Measurements from ENCODE around the gene CRK. TPM values are rescaled to one million over a fixed set of nuclear protein-coding genes. Genes with fewer than 3 reads are reported as not detected.
A peak's percentile ranks its signal among the peaks of the same experiment; 100 is the strongest.
"Not testable (repeated sequence)": the region's sequence is repeated elsewhere in the genome, so short reads cannot be mapped to it uniquely, and the experiment has no call there.

The CRK gene
- total RNA-seq, 1 experiment from 2014 or later = 74.7 TPM

GRCh38 chr17:1435326-1435725, 20.7 kb downstream of the CRK start:
- no peak for DNase-seq (ENCODE audit: extremely low read depth, low read depth)

- DNase-seq (ENCODE audit: extremely low read depth, low read depth) = no peak
These were observed 21.9 kb downstream of the CRK start for GRCh38 chr17:1434150-1434549.

GRCh38 chr17:1431631-1432104, 24.4 kb downstream of the CRK start:
- DNase-seq (ENCODE audit: extremely low read depth, low read depth) = no peak

- no peak for DNase-seq (ENCODE audit: extremely low read depth, low read depth)
These were observed 32.4 kb downstream of the CRK start for GRCh38 chr17:1423456-1424135.

- peak; percentile 36 for DNase-seq (ENCODE audit: extremely low read depth, low read depth)
These were observed 33.1 kb downstream of the CRK start for GRCh38 chr17:1422885-1423284.

- DNase-seq (ENCODE audit: extremely low read depth, low read depth) = no peak
These were observed 34.6 kb downstream of the CRK start for GRCh38 chr17:1421470-1421869.

- no peak for DNase-seq (ENCODE audit: extremely low read depth, low read depth)
These were observed 35.1 kb downstream of the CRK start for GRCh38 chr17:1420981-1421380.

- no peak for DNase-seq (ENCODE audit: extremely low read depth, low read depth)
These were observed 35.9 kb downstream of the CRK start for GRCh38 chr17:1420163-1420562.

- not testable (repeated sequence) for DNase-seq (ENCODE audit: extremely low read depth, low read depth)
These were observed 37.6 kb downstream of the CRK start for GRCh38 chr17:1418476-1418875.

GRCh38 chr17:1416414-1416813, 39.6 kb downstream of the CRK start:
- DNase-seq (ENCODE audit: extremely low read depth, low read depth) = no peak

GRCh38 chr17:1414634-1415033, 41.4 kb downstream of the CRK start:
- no peak for DNase-seq (ENCODE audit: extremely low read depth, low read depth)

GRCh38 chr17:1414001-1414574, 41.9 kb downstream of the CRK start:
- DNase-seq (ENCODE audit: extremely low read depth, low read depth) = no peak

- DNase-seq (ENCODE audit: extremely low read depth, low read depth) = peak; percentile 44
These were observed 42.7 kb downstream of the CRK start for GRCh38 chr17:1413281-1413791.

GRCh38 chr17:1412185-1413110, 43.6 kb downstream of the CRK start:
- DNase-seq (ENCODE audit: extremely low read depth, low read depth) = no peak

GRCh38 chr17:1402262-1402586, 53.8 kb downstream of the CRK start:
- DNase-seq (ENCODE audit: extremely low read depth, low read depth) = no peak

- DNase-seq (ENCODE audit: extremely low read depth, low read depth) = peak; percentile 95
These were observed 56.1 kb downstream of the CRK start, which contains the start of gene YWHAE for GRCh38 chr17:1399679-1400512. Gene YWHAE (minus strand): TSS chr17:1400222. CDS start chr17:1400110, 112 bp downstream.

- DNase-seq (ENCODE audit: extremely low read depth, low read depth) = no peak
These were observed 56.9 kb downstream of the CRK start for GRCh38 chr17:1398931-1399678.

- no peak for DNase-seq (ENCODE audit: extremely low read depth, low read depth)
These were observed 58.0 kb downstream of the CRK start for GRCh38 chr17:1398028-1398427.

GRCh38 chr17:1395876-1396665, 60.0 kb downstream of the CRK start:
- DNase-seq (ENCODE audit: extremely low read depth, low read depth) = not testable (repeated sequence)
